Activated CD4-positive, alpha-beta T cell treated with anti-CD3 and anti-CD28 coated beads, Interleukin-2, amount 10 ng/mL, durations not matched to agents 7 days and 5 days (primary cell): ENCODE results near the gene ZNF311. TPM values are rescaled to one million over a fixed set of nuclear protein-coding genes. Genes with fewer than 3 reads are reported as not detected.

Experiments used
- CTCF ChIA-PET: fragments of 350-600 bp; sonication (Branson Sonifier 250); formaldehyde crosslinking; loops from one replicate; lab custom pipeline; 2021; ENCODE audit warnings: antibody characterized with exemption; lab: Charles Lee
- POLR2A ChIA-PET: fragments of 350-600 bp; sonication (Branson Sonifier 250); formaldehyde crosslinking; loops from one replicate; lab custom pipeline; 2021; ENCODE audit warnings: antibody characterized with exemption; lab: Charles Lee
- DNase-seq: peaks from one replicate; pipeline ENCODE4 v3.0.0-alpha.2; 2020
- H3K27ac Mint-ChIP-seq: one replicate; pipeline ENCODE4 v1.8.0; 2021; ENCODE audit warnings: mild to moderate bottlenecking, moderate library complexity, mixed read lengths
- H3K27me3 Mint-ChIP-seq: one replicate; pipeline ENCODE4 v1.8.0; 2021; ENCODE audit warnings: mixed read lengths
- H3K36me3 Mint-ChIP-seq: one replicate; pipeline ENCODE4 v1.8.0; 2021; ENCODE audit warnings: low read depth, mixed read lengths
- H3K4me1 Mint-ChIP-seq: one replicate; pipeline ENCODE4 v1.8.0; 2021; ENCODE audit warnings: mixed read lengths
- H3K4me3 Mint-ChIP-seq: one replicate; pipeline ENCODE4 v1.8.0; 2021; ENCODE audit warnings: mild to moderate bottlenecking, moderate library complexity, mixed read lengths
- H3K9me3 Mint-ChIP-seq: one replicate; pipeline ENCODE4 v1.8.0; 2021; ENCODE audit warnings: mixed read lengths
- total RNA-seq, 2 experiments: library from RNA; stranded (reverse); gene quantifications; one replicate each; pipeline ENCODE4 v1.2.3, GENCODE V29; 2021

The ZNF311 gene
- total RNA-seq = under 1 TPM; 0.55 to 0.65 TPM

DNA sequence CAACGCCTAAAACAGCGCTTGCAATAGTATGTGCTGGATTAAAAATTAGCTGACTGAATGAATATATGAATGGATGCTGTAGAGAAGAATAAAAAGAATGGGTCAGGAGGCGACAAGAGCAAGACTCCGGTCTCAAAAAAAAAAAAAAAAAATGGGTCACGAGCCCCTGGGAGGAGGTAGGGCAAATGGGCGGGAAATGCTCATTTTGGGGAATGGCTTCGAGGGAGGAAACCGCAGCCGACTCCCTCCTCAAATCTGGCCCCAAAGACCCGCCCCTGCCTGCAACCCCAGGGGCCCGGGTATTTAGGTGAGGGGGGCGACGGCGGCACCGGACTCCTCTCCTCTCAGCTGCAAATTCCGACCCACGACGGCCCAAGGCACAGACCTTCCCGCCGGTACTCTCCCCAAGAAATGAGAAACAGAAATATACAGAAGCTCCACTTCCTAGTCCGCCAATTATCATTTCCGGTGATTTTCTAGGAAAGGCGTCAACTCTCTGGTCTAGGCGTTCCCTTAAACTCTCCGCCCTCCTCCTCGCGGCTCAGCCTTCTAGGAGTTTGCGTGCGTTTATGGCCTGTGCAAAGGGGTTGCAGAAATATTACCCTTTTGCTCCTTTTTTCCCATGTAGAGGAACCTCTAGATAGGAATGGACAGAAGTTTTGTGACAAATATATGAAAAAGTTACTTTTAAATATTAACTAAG is at the start of gene ZNF311:
ZNF311 (minus strand) TSS at position 133 of the 703 bp plus-strand sequence. CDS start 1,361 bp downstream, outside the sequence.
- peak within 1 kb of the TSS; percentile 76 for H3K4me3 Mint-ChIP-seq
- peak within 1 kb of the TSS; percentile 90 for H3K27ac Mint-ChIP-seq
- H3K9me3 Mint-ChIP-seq = peaks cover 17% of the 10 kb centered on the region
- DNase-seq = peak; percentile 62
- ChIA-PET POLR2A (interaction anchor here (0.6 kb wide), 1 partner anchor 11 kb away, joined by 3 read pairs; no protein-coding TSS in a partner anchor), CTCF (no interaction called here)
- H3K4me1 Mint-ChIP-seq = peaks cover 28% of the 10 kb centered on the region
- peaks cover 9% of the 10 kb centered on the region for H3K27me3 Mint-ChIP-seq
- H3K36me3 Mint-ChIP-seq = peaks cover 23% of the 10 kb centered on the region

DNA sequence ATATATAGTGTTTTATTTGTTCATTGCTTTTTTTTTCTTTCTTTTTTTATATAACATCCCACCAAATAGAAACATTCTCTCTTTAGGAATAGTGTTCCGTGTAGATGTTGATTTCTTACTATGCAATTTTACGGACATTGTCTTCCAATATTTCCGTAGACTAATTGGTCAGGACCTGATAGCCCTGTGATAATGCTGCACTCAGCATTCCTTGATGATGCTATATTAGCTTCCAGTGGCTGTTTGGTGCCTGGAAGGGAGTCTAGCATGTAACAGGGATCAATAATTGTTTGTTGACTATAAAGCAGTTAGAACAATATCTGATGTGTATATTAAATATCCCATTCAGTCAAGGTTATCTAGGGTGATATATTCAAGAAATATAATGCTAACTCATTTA is 46.6 kb upstream of the ZNF311 start:
- ChIA-PET POLR2A (no interaction called here), CTCF (no interaction called here)
- H3K9me3 Mint-ChIP-seq = no peaks in the 10 kb centered on the region
- peaks cover 38% of the 10 kb centered on the region for H3K27me3 Mint-ChIP-seq
- H3K4me1 Mint-ChIP-seq = no peaks in the 10 kb centered on the region
- no peaks in the 10 kb centered on the region for H3K36me3 Mint-ChIP-seq
- no peak overlapping the region for H3K27ac Mint-ChIP-seq
- no peak overlapping the region for H3K4me3 Mint-ChIP-seq
- DNase-seq = no peak

DNA sequence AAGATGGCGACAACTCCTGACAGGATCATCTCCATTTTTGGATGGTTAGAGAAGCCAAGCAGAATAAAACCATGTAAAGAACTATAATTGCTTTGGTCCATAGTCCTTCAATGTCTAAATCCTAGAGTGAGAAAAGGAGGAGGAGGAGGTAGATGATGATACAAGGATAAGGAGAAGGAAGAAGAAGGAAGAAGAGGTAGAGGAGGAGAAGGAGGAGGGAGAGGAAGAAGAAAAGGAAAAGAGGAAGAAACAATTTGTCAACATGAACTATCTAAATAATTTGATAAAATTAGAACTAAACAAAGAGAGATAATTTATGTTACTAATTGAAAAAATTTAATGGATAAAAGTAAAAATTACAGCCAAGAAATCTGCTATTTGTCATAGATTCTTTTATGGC is 40.0 kb upstream of the ZNF311 start, which contains the start of gene OR2W1:
OR2W1 (minus strand) TSS at position 101 of the 400 bp plus-strand sequence; CDS start at position 101, 0 bp downstream.
- Mint-ChIP-seq H3K27me3 (peaks cover 32% of the 10 kb centered on the region), H3K36me3 (no peaks in the 10 kb centered on the region), H3K4me3 (no peak within 1 kb of the TSS), H3K9me3 (no peaks in the 10 kb centered on the region), H3K27ac (no peak within 1 kb of the TSS), H3K4me1 (no peaks in the 10 kb centered on the region)
- DNase-seq = no peak
- ChIA-PET POLR2A (no interaction called here), CTCF (no interaction called here)

DNA sequence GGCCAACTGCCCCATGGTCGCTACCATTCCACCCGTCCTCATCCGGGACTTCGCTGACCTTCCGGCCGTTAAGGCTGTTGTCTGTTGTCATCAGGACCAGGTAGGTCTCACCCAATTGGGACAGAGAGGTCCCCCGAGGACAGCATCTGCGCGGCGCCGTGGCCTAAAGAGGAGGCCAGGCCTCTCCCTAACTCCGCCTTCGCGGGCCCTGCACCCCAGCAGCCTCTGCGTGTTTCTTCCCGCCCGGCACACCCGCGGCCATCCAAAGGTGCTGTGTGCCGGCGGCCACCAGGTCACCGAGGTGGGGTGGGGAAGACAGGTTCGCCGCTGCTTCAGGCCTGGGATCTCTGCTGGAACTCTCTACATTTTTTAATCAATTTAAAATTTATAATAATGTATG is 30.8 kb upstream of the ZNF311 start:
- Mint-ChIP-seq H3K4me1 (no peaks in the 10 kb centered on the region), H3K27me3 (peaks cover 28% of the 10 kb centered on the region), H3K9me3 (no peaks in the 10 kb centered on the region), H3K4me3 (no peak overlapping the region), H3K36me3 (no peaks in the 10 kb centered on the region), H3K27ac (no peak overlapping the region)
- POLR2A ChIA-PET = no interaction called here
- CTCF ChIA-PET = interaction anchor here (0.6 kb wide), 1 partner anchor 1903 kb away, joined by 3 read pairs; no protein-coding TSS in a partner anchor
- DNase-seq = no peak

DNA sequence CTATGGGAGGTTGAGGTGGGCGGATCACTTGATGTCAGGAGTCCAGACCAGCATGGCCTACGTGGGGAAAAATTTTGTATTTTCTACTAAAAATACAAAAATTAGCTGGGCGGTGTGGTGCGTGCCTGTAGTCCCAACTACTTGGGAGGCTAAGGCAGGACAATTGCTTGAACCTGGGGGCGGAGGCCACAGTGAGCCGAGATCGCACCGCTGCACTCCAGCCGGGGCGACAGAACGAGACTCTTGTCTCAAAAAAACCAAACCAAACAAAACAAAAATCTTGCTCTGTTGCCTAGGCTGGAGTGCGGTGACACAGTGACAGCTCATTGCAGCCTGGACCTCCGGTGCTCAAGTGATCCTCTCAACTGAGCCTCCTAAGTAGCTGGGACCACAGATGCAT is 23.7 kb upstream of the ZNF311 start:
- CTCF ChIA-PET = no interaction called here
- DNase-seq = no peak
- peaks cover 49% of the 10 kb centered on the region for H3K27me3 Mint-ChIP-seq
- H3K9me3 Mint-ChIP-seq = no peaks in the 10 kb centered on the region
- POLR2A ChIA-PET = no interaction called here
- no peak overlapping the region for H3K27ac Mint-ChIP-seq
- H3K36me3 Mint-ChIP-seq = no peaks in the 10 kb centered on the region
- H3K4me1 Mint-ChIP-seq = no peaks in the 10 kb centered on the region
- no peak overlapping the region for H3K4me3 Mint-ChIP-seq

DNA sequence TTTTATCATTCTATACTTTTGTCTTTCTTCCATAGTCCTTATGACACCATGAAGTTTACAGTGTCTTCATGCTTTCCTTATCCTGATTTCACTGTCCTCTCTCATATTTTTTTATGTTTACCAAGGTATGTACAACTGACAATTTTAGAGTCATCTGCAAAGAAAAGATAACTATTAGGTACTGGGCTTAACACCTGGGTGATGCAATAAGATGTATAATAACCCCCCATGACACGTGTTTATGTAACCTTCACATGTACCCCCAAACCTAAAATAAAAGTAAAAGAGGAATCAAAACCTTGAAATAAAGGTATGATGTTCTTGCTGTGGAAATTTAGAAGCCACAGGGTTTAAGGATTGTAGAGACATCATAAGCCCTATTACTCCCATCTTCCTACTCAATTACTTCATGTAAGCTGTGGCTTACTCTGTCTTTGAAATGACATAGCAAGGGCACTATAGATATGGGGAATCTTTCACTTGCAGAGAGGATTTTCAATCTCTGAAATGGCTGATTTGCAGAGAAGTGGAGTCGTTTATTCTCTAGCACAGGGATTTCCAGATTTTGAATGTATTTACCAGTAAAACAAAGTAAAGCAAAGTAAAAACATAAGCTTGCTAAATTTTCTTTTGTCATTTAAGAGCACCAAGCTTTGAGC is 20.9 kb upstream of the ZNF311 start:
- H3K27me3 Mint-ChIP-seq = peaks cover 58% of the 10 kb centered on the region

DNA sequence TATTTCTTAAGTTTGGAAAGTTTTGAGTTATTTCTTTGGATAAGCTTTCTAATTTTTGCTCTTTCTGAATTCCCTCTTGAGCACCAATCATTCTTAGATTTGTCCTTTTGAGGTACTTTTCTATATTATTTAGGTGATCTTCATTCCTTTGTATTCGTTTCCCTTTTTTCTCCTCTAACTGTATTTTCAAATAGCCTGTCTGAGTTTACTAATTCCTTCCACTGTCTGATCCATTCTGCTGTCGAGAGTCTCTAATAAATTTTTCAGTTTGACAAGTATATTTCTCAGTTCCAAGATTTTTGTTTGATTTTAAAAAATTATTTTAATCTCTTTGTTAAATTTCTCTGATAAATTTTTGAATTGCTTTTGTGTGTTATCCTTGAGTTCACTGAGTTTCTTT is 16.3 kb upstream of the ZNF311 start:
- no peak for DNase-seq
- Mint-ChIP-seq H3K4me1 (peaks cover 8% of the 10 kb centered on the region), H3K9me3 (no peaks in the 10 kb centered on the region), H3K27ac (no peak overlapping the region), H3K36me3 (no peaks in the 10 kb centered on the region), H3K27me3 (peaks cover 53% of the 10 kb centered on the region), H3K4me3 (no peak overlapping the region)
- CTCF ChIA-PET = no interaction called here
- POLR2A ChIA-PET = no interaction called here

More for the DNA sequence above, 20.9 kb upstream of the ZNF311 start:
- ChIA-PET CTCF (no interaction called here), POLR2A (no interaction called here)
- Mint-ChIP-seq H3K27ac (no peak overlapping the region), H3K4me1 (no peaks in the 10 kb centered on the region), H3K36me3 (no peaks in the 10 kb centered on the region), H3K4me3 (no peak overlapping the region), H3K9me3 (no peaks in the 10 kb centered on the region)
- no peak for DNase-seq

DNA sequence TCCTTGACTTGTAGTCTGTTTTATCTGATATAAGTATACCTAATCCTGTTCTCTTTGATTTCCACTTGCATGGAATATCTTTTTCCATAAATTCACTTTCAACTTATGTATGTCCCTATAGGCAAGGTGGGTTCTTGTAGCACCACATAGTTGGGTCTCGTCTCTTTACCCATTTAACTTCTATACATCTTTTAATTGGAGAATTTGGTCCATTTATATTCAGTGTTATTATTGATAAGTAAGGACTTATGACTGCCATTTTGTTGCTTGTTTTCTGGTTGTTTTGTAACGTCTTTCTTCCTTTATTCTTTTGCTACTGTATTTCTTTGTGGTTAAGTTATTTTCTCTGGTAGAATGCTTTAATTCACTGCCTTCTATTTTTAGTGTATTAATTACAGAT is 14.5 kb upstream of the ZNF311 start:
- Mint-ChIP-seq H3K4me1 (peaks cover 18% of the 10 kb centered on the region), H3K9me3 (peaks cover 3% of the 10 kb centered on the region), H3K27me3 (peaks cover 43% of the 10 kb centered on the region), H3K36me3 (peaks cover 6% of the 10 kb centered on the region), H3K4me3 (no peak overlapping the region), H3K27ac (no peak overlapping the region)
- no peak for DNase-seq
- CTCF ChIA-PET = no interaction called here
- POLR2A ChIA-PET = interaction anchor here (0.6 kb wide), 1 partner anchor 38 kb away, joined by 4 read pairs; no protein-coding TSS in a partner anchor

DNA sequence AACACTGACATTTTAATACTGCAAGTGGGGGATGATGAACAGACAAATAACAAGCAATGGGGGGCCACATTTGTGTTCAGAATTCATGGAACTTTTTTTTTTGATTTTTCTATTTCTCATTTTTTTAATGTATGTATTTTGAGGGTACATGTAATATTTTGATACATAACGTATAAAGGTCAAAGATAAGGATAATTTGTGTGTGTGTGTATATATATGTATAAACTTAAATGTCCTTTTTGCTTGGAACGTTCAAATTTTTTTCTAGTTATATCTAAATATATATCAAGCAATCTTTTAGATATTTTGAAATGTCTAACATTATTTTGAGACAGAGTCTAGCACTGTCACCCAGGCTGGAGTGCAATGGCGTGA is 12.3 kb upstream of the ZNF311 start:
- Mint-ChIP-seq H3K9me3 (peaks cover 3% of the 10 kb centered on the region), H3K4me1 (peaks cover 18% of the 10 kb centered on the region), H3K27ac (no peak overlapping the region), H3K27me3 (peaks cover 45% of the 10 kb centered on the region), H3K36me3 (peaks cover 6% of the 10 kb centered on the region), H3K4me3 (peak overlapping the region; percentile 84)
- DNase-seq = no peak
- ChIA-PET POLR2A (no interaction called here), CTCF (interaction anchor here (1.0 kb wide), 1 partner anchor 154 kb away, joined by 3 read pairs; no protein-coding TSS in a partner anchor)

DNA sequence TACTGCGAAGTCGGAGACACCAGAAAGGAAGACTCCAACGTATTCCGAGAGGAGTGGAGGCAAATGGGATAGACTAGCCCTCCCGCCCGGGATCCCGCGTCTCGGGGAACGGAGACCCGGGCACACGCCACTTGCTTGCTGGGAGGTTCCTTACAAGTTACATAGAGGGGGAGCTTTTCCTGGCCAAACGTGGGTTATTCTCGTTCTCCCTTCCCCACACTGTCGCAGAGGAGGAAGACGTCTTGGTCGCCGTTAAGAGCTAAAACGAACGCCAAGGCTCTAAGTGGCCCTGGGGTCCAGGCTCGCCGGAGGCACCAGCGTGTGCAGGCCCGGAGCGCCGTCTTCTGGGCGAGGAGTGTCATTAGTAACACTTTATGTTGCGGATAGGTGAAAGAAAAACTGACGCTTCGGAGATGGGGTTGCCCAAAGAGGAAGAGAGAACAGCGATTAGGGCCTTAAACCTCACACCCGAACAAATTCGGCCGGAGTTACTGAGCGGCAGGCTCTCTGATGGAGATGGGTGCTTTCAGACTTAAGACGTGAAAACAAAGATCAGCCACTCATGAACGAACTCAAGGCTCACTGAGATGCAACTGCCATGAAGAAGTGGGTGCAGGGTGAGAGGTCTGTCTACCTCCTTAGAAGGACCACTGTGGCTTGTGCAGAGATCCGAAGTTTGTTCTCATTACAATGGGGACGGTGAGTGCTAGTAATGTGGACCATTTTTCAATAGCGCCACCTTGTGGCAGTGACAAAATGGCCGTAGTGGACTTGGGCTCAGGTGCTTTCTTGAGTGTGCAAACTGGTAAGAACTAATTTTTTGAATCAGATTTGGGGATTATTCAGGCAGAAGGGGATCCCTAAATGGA is 11.7 kb upstream of the ZNF311 start:
- ChIA-PET POLR2A (interaction anchor here (0.6 kb wide), 1 partner anchor 32 kb away, joined by 4 read pairs; no protein-coding TSS in a partner anchor), CTCF (interaction anchor here (0.7 to 6.5 kb wide), 17 partner anchors 9 to 427 kb away, joined by 3 to 72 read pairs (median 4); no protein-coding TSS in a partner anchor)
- Mint-ChIP-seq H3K4me1 (peaks cover 22% of the 10 kb centered on the region), H3K4me3 (peak overlapping the region; percentile 84), H3K27ac (peak overlapping the region; percentile 89), H3K36me3 (peaks cover 6% of the 10 kb centered on the region), H3K27me3 (peaks cover 40% of the 10 kb centered on the region), H3K9me3 (peaks cover 3% of the 10 kb centered on the region)
- peak; percentile 89 for DNase-seq

DNA sequence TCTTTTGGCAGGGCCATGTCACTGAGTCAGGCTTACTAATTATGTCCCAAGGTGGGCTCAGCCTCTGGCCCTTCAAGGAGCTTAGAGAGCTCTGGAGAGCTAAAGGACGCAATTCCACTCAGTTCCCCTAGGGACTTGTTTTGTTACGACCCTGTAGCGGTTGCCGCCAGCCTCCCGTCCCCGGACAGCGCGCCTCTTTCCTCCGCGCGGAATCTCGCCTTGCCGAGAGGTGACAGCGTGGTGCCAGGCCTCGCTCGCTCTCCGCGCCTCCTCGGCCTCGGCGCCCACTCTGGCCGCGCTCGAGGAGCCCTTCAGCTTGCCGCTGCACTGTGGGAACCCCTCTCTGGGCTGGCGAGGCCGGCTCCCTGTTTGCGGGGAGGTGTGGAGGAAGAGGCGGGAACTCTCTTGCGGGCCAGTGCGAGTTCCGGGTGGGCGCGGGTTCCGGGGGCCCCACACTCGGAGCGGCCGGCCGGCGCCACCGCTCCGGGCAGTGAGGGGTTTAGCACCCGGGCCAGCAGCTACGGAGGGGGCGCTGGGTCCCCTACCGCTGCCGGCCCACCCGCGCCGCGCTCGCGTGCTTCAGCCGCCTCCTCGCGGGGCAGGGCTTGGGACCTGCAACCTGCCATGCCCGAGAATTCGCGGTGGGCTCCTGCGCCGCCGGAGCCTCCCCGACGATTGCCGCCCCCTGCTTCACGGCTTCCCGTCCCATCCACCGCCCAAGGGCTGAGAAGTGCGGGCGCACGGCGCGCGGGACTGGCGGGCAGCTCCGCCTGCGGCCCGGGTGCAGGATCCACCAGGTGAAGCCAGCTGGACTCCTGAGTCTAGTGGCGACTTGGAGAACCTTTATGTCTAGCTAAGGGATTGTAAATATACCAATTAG is 9.9 kb upstream of the ZNF311 start:
- POLR2A ChIA-PET = interaction anchor here (0.9 kb wide), 1 partner anchor 179 kb away, joined by 4 read pairs; no protein-coding TSS in a partner anchor
- no peak for DNase-seq
- Mint-ChIP-seq H3K36me3 (peaks cover 8% of the 10 kb centered on the region), H3K9me3 (peaks cover 3% of the 10 kb centered on the region), H3K27me3 (peaks cover 35% of the 10 kb centered on the region), H3K4me1 (peaks cover 31% of the 10 kb centered on the region), H3K4me3 (peak overlapping the region; percentile 84), H3K27ac (no peak overlapping the region)
- CTCF ChIA-PET = interaction anchor here (0.9 to 6.5 kb wide), 12 partner anchors 14 to 425 kb away, joined by 3 to 72 read pairs (median 6); no protein-coding TSS in a partner anchor
